HCT116 (cell line): Measurements from ENCODE around the gene SIGMAR1. TPM values are rescaled to one million over a fixed set of nuclear protein-coding genes. Genes with fewer than 3 reads are reported as not detected.

ENCODE experiments used
- ATAC-seq: fragments of 200-7000 bp; cut with Tn5 transposase; 2 replicates; pipeline ENCODE4 v1.9.1; 2020; ENCODE audit warnings: mild to moderate bottlenecking, moderate library complexity
- BruUV-seq: library from RNA; stranded (reverse); fragments of 400-500 nt; replicated peaks from 2 replicates; lab custom pipeline; 2021; lab: Mats Ljungman, UMichigan
- CTCF ChIA-PET: fragments of 300-600 bp; sonication (Branson Sonifier 250); formaldehyde crosslinking; loops from one replicate; lab custom pipeline; 2021; ENCODE audit warnings: antibody characterized with exemption; lab: Charles Lee
- POLR2A ChIA-PET: fragments of 300-600, 350-600 bp; sonication (Branson Sonifier 250); formaldehyde crosslinking; loops from one replicate; lab custom pipeline; 2021; ENCODE audit warnings: antibody characterized with exemption; lab: Charles Lee
- RAD21 ChIA-PET, 2 experiments: fragments of 300-600 bp; sonication (Branson Sonifier 250); formaldehyde crosslinking; loops; one replicate each; lab custom pipeline; 2023; ENCODE audit warnings: low total read pairs in 2 of 2; ENCODE audit not compliant: uncharacterized antibody in 2 of 2, unreplicated experiment in 2 of 2, low non-redundant PET in 1 of 2; lab: Charles Lee
- DNase-seq: peaks from one replicate; pipeline ENCODE4 v3.0.0-alpha.2; 2010; ENCODE audit warnings: low read depth, low spot score
- H2AFZ ChIP-seq: fragments of 200-600 bp; shearing (Covaris generic), sonication (generic); 2 replicates; pipeline ENCODE4 v1.6.1; 2017; ENCODE audit warnings: low read depth, mixed run types, mixed read lengths, antibody characterized with exemption, low read length; ENCODE audit not compliant: poor library complexity, severe bottlenecking
- H3K27ac ChIP-seq: 2 replicates; pipeline ENCODE4 v1.5.1; 2012; ENCODE audit warnings: low read depth, low read length
- H3K27me3 ChIP-seq: fragments of 200-600 bp; sonication (generic); 2 replicates; pipeline ENCODE4 v1.6.1; 2016; ENCODE audit warnings: mixed run types, low read length, mixed read lengths; ENCODE audit not compliant: insufficient read depth
- H3K36me3 ChIP-seq, 2 experiments: fragments of 200-500 bp in 1 of 2; fragments of 200-600 bp in 1 of 2; sonication (Bioruptor generic) in 1 of 2; sonication (generic) in 1 of 2; 2 replicates each; pipeline versions ENCODE4 v1.5.1 to v1.6.1; 2014 to 2016; ENCODE audit warnings: low read length in 2 of 2, inconsistent platforms in 1 of 2, mixed read lengths in 1 of 2, mixed run types in 1 of 2; ENCODE audit not compliant: insufficient read depth in 2 of 2, control insufficient read depth in 1 of 2
- H3K4me1 ChIP-seq, 2 experiments: fragments of 200-600 bp in 1 of 2; sonication (generic) in 1 of 2; 2 replicates each; pipeline versions ENCODE4 v1.5.1 to v1.6.1; 2012 to 2017; ENCODE audit warnings: low read length in 2 of 2, inconsistent platforms in 1 of 2, mild to moderate bottlenecking in 1 of 2, mixed read lengths in 1 of 2, mixed run types in 1 of 2, moderate library complexity in 1 of 2; ENCODE audit not compliant: insufficient read depth in 2 of 2, control insufficient read depth in 1 of 2
- H3K4me2 ChIP-seq: fragments of 200-600 bp; sonication (generic); 2 replicates; pipeline ENCODE4 v1.6.1; 2017; ENCODE audit warnings: mixed run types, low read length, mixed read lengths
- H3K4me3 ChIP-seq, 2 experiments: fragments of 200-600 bp in 1 of 2; sonication (generic) in 1 of 2; replicated peaks in 1 of 2; 2 replicates each; pipeline ENCODE4 v1.5.1; 2011 to 2016; ENCODE audit warnings: low read length in 2 of 2, control low read depth in 1 of 2, low read depth in 1 of 2, mild to moderate bottlenecking in 1 of 2, mixed read lengths in 1 of 2, mixed run types in 1 of 2
- H3K79me2 ChIP-seq: fragments of 200-600 bp; sonication (generic); 2 replicates; pipeline ENCODE4 v1.6.1; 2017; ENCODE audit warnings: mild to moderate bottlenecking, mixed run types, low read length, moderate library complexity, mixed read lengths; ENCODE audit not compliant: insufficient read depth
- H3K9ac ChIP-seq: fragments of 200-600 bp; sonication (generic); 2 replicates; pipeline ENCODE4 v1.6.1; 2016; ENCODE audit warnings: low read length, mixed read lengths
- H3K9me2 ChIP-seq: fragments of 200-600 bp; sonication (generic), shearing (Covaris generic); 2 replicates; pipeline ENCODE4 v1.6.1; 2017; ENCODE audit warnings: mixed run types, mild to moderate bottlenecking, moderate library complexity; ENCODE audit not compliant: insufficient read depth
- H3K9me3 ChIP-seq, 2 experiments: fragments of 200-500 bp in 1 of 2; fragments of 200-600 bp in 1 of 2; sonication (Bioruptor generic) in 1 of 2; sonication (generic) in 1 of 2; 2 replicates each; pipeline ENCODE4 v1.6.1; 2014 to 2017; ENCODE audit warnings: low read length in 2 of 2, mixed read lengths in 2 of 2, inconsistent platforms in 1 of 2, low read depth in 1 of 2, mild to moderate bottlenecking in 1 of 2, mixed run types in 1 of 2, moderate library complexity in 1 of 2; ENCODE audit not compliant: control insufficient read depth in 1 of 2, insufficient read depth in 1 of 2
- H4K20me1 ChIP-seq: fragments of 200-600 bp; sonication (generic), shearing (Covaris generic); 2 replicates; pipeline ENCODE4 v1.6.1; 2017; ENCODE audit warnings: mixed run types, mild to moderate bottlenecking, moderate library complexity; ENCODE audit not compliant: insufficient read depth
- CBX3 ChIP-seq: IDR thresholded peaks from 2 replicates; pipeline ENCODE4 v1.6.1; 2012; ENCODE audit warnings: low read depth
- CEBPB ChIP-seq: IDR thresholded peaks from 2 replicates; pipeline ENCODE4 v1.6.1; 2012; ENCODE audit warnings: low read depth
- CTCF ChIP-seq, 3 experiments: fragments of 200-600 bp in 1 of 3; sonication (generic) in 1 of 3; IDR thresholded peaks in 2 of 3; conservative IDR thresholded peaks in 1 of 3; 2 replicates each; pipeline ENCODE4 v1.5.1; 2012 to 2017; ENCODE audit warnings: low read depth in 2 of 3, low read length in 2 of 3, antibody characterized with exemption in 1 of 3, borderline replicate concordance in 1 of 3, control low read depth in 1 of 3, mild to moderate bottlenecking in 1 of 3, mixed read lengths in 1 of 3, mixed run types in 1 of 3, moderate library complexity in 1 of 3; ENCODE audit not compliant: insufficient read depth in 1 of 3
- EGR1 ChIP-seq: IDR thresholded peaks from 2 replicates; pipeline ENCODE4 v1.6.1; 2012; ENCODE audit warnings: low read depth
- ELF1 ChIP-seq: IDR thresholded peaks from 2 replicates; pipeline ENCODE4 v1.6.1; 2012; ENCODE audit warnings: low read depth, borderline replicate concordance
- EZH2 ChIP-seq: fragments of 200-600 bp; sonication (generic); IDR thresholded peaks from 2 replicates; pipeline ENCODE4 v1.6.1; 2017; ENCODE audit warnings: antibody characterized with exemption, mixed run types
- EZH2phosphoT487 ChIP-seq: fragments of 200-600 bp; IDR thresholded peaks from 2 replicates; pipeline ENCODE4 v1.6.1; 2018; ENCODE audit warnings: antibody characterized with exemption, borderline replicate concordance
- FOSL1 ChIP-seq: IDR thresholded peaks from 2 replicates; pipeline ENCODE4 v1.6.1; 2012; ENCODE audit warnings: low read depth
- JUND ChIP-seq: IDR thresholded peaks from 2 replicates; pipeline ENCODE4 v1.6.1; 2012
- POLR2A ChIP-seq: IDR thresholded peaks from 2 replicates; pipeline ENCODE4 v1.7.0; 2011; ENCODE audit warnings: borderline replicate concordance; ENCODE audit not compliant: insufficient read depth, insufficient read length; ENCODE audit errors: extremely low read depth
- POLR2AphosphoS5 ChIP-seq: IDR thresholded peaks from 2 replicates; pipeline ENCODE4 v1.6.1; 2011; ENCODE audit warnings: mild to moderate bottlenecking, low read depth, low read length, moderate library complexity
- RAD21 ChIP-seq: IDR thresholded peaks from 2 replicates; pipeline ENCODE4 v1.6.1; 2012; ENCODE audit warnings: low read depth, mild to moderate bottlenecking
- REST ChIP-seq: IDR thresholded peaks from 2 replicates; pipeline ENCODE4 v1.6.1; 2012; ENCODE audit warnings: low read depth
- SIN3A ChIP-seq: IDR thresholded peaks from 2 replicates; pipeline ENCODE4 v1.6.1; 2012; ENCODE audit warnings: low read depth
- SP1 ChIP-seq: IDR thresholded peaks from 2 replicates; pipeline ENCODE4 v1.6.1; 2012; ENCODE audit warnings: low read depth
- SRF ChIP-seq: IDR thresholded peaks from 2 replicates; pipeline ENCODE4 v1.6.1; 2012; ENCODE audit warnings: low read depth
- TCF7L2 ChIP-seq: IDR thresholded peaks from 2 replicates; pipeline ENCODE4 v1.7.0; 2011; ENCODE audit warnings: borderline replicate concordance, inconsistent platforms; ENCODE audit not compliant: insufficient read depth, insufficient read length; ENCODE audit errors: extremely low read depth
- YY1 ChIP-seq: IDR thresholded peaks from 2 replicates; pipeline ENCODE4 v1.6.1; 2011; ENCODE audit warnings: low read length, low read depth, moderate library complexity, mild to moderate bottlenecking; ENCODE audit not compliant: insufficient replicate concordance; ENCODE audit errors: extremely low read depth
- ZNF274 ChIP-seq: fragments of 200-500 bp; sonication (Bioruptor generic); IDR thresholded peaks from 2 replicates; pipeline ENCODE4 v1.6.1; 2014; ENCODE audit warnings: mild to moderate bottlenecking, low read depth, low read length, inconsistent platforms
- intact Hi-C: fragments of 100-400 bp; cut with micrococcal nuclease; formaldehyde crosslinking; loops from 2 replicates; pipeline ENCODE4 v1.10.0; 2022
- total RNA-seq: library from RNA; stranded (reverse); gene quantifications from one replicate; pipeline ENCODE4 v1.2.1, GENCODE V29; 2021; ENCODE audit not compliant: unreplicated experiment

The SIGMAR1 gene
- total RNA-seq, 1 experiment from 2014 or later: 109 TPM

GRCh38 chr9:34646211-34647083 lies 8.9 kb upstream of the SIGMAR1 start, which contains the start of gene GALT (continued):
- TF ChIP-seq EZH2phosphoT487 (no peak), CBX3 (no peak), SRF (no peak), ZNF274 (no peak), JUND (no peak), CEBPB (no peak)
- TF ChIP-seq, all 23 proteins: peak for 5

GRCh38 chr9:34644766-34645314 lies 7.3 kb upstream of the SIGMAR1 start:
- H3K4me3 ChIP-seq: no peak overlapping the region
- TF ChIP-seq YY1: no peak
- TF ChIP-seq EGR1: no peak
- TF ChIP-seq EZH2phosphoT487: no peak
- TF ChIP-seq SP1: no peak
- TF ChIP-seq ELF1: no peak
- no peak for TF ChIP-seq POLR2AphosphoS5
- TF ChIP-seq TCF7L2: no peak
- TF ChIP-seq CTCF (IDR thresholded peaks at IDR 0.05 in 2 of 3, conservative IDR thresholded peaks at IDR 0.05 in 1 of 3; ENCODE audit: borderline replicate concordance in 1 of 3, insufficient read depth in 1 of 3, low read depth in 2 of 3, low read length in 2 of 3): no peak
- no peak for TF ChIP-seq REST
- TF ChIP-seq RAD21: no peak
- TF ChIP-seq CEBPB: no peak
- no peak for TF ChIP-seq POLR2A
- TF ChIP-seq EZH2: no peak
- no peak for TF ChIP-seq SIN3A
- no peak for TF ChIP-seq FOSL1
- H3K27ac ChIP-seq: no peak overlapping the region
- no peak overlapping the region for H3K4me2 ChIP-seq
- no peaks in the 10 kb centered on the region for H4K20me1 ChIP-seq
- no peaks in the 10 kb centered on the region for H3K9me2 ChIP-seq
- no peaks in the 10 kb centered on the region for H3K27me3 ChIP-seq
- RAD21 ChIA-PET: no interaction called here
- intact Hi-C loops: no loop called here
- H3K4me1 ChIP-seq: peaks cover 17 to 32% of the 10 kb centered on the region in 2 experiments; a peak in 3 of 4 replicates
- no peak for ATAC-seq
- DNase-seq: no peak
- peaks cover 6% of the 10 kb centered on the region; the same call in 1 of the 2 replicates for H3K79me2 ChIP-seq
- no peak overlapping the region for H3K9ac ChIP-seq
- no TSS peak for BruUV-seq
- no peak overlapping the region for H2AFZ ChIP-seq
- peaks cover 0 to 6% of the 10 kb centered on the region in 2 experiments; a peak in 1 of 4 replicates for H3K36me3 ChIP-seq
- H3K9me3 ChIP-seq: no peaks in the 10 kb centered on the region
- POLR2A ChIA-PET: interaction anchor here (0.9 to 2.9 kb wide), 2 partner anchors 7 to 11 kb away, joined by 3 to 26 read pairs; partner anchors contain the start of gene SIGMAR1
- CTCF ChIA-PET: interaction anchor here (1.2 kb wide), 1 partner anchor 11 kb away, joined by 3 read pairs; no protein-coding TSS in a partner anchor
